A549 (cell line): ENCODE data around the gene PIK3R6. TPM values are rescaled to one million over a fixed set of nuclear protein-coding genes. Genes with fewer than 3 reads are reported as not detected.

ENCODE experiments used
- ATAC-seq, 2 experiments: fragments of 200-7000 bp in 1 of 2; fragments of >200 bp in 1 of 2; cut with Nextera tagmentation in 1 of 2; cut with Tn5 transposase in 1 of 2; 3 replicates each; pipeline versions ENCODE4 v1.8.0 to v1.9.1; 2018 to 2020; ENCODE audit warnings: mild to moderate bottlenecking in 1 of 2, moderate library complexity in 1 of 2
- CTCF ChIA-PET: fragments of 300-600 bp; sonication (Branson Sonifier 250); formaldehyde crosslinking; extraction: SDS; loops from one replicate; lab custom pipeline; 2021; ENCODE audit warnings: antibody characterized with exemption, inconsistent platforms; lab: Yijun Ruan, JAX
- POLR2A ChIA-PET: fragments of 350-600 bp; formaldehyde crosslinking; extraction: SDS; loops from one replicate; lab custom pipeline; 2021; ENCODE audit warnings: antibody characterized with exemption, inconsistent platforms; lab: Yijun Ruan, JAX
- DNase-seq, 2 experiments: peaks; one replicate each; pipeline versions ENCODE4 v3.0.0 to v3.0.0-alpha.2; 2011 to 2016; ENCODE audit warnings: low read depth in 1 of 2, low spot score in 1 of 2
- FAIRE-seq: peaks from 2 replicates; lab custom pipeline; 2011; peaks lifted over from hg19 to GRCh38; lab: Jason Lieb, UNC
- H3K27ac ChIP-seq, 2 experiments: fragments of >200 bp; sonication (Bioruptor Twin); formaldehyde crosslinking; 3 replicates each; pipeline ENCODE4 v1.5.1; 2016 to 2017
- H3K4me1 ChIP-seq: fragments of >200 bp; sonication (Bioruptor Twin); formaldehyde crosslinking; 3 replicates; pipeline ENCODE4 v1.6.1; 2016
- H3K4me2 ChIP-seq: fragments of >200 bp; sonication (Bioruptor Twin); formaldehyde crosslinking; 3 replicates; pipeline ENCODE4 v1.6.1; 2016
- H3K4me3 ChIP-seq: fragments of >200 bp; sonication (Bioruptor Twin); formaldehyde crosslinking; 3 replicates; pipeline ENCODE4 v1.5.1; 2016
- H3K9me3 ChIP-seq: fragments of >200 bp; sonication (Bioruptor Twin); formaldehyde crosslinking; 3 replicates; pipeline ENCODE4 v1.6.1; 2016
- CEBPB ChIP-seq, 2 experiments: fragments of >200 bp in 1 of 2; sonication (Bioruptor Twin) in 1 of 2; formaldehyde crosslinking in 1 of 2; IDR thresholded peaks; 2 replicates each; pipeline ENCODE4 v1.6.1; 2012 to 2016
- CHD2 ChIP-seq: fragments of 150-350 bp; IDR thresholded peaks from 2 replicates; pipeline ENCODE4 v1.6.1; 2014; ENCODE audit warnings: low read length; ENCODE audit not compliant: partially characterized antibody
- CHD4 ChIP-seq: fragments of 200-600 bp; sonication (generic); IDR thresholded peaks from 2 replicates; pipeline ENCODE4 v1.6.1; 2016; ENCODE audit warnings: antibody characterized with exemption, mild to moderate bottlenecking, borderline replicate concordance
- E2F6 ChIP-seq: IDR thresholded peaks from 2 replicates; pipeline ENCODE4 v1.6.1; 2012; ENCODE audit warnings: low read depth, borderline replicate concordance
- EHF ChIP-seq: fragments of 250-450 bp; sonication (Bioruptor Pico); IDR thresholded peaks from 2 replicates; pipeline ENCODE4 v1.5.0; 2020; ENCODE audit warnings: mild to moderate bottlenecking
- EP300 ChIP-seq, 2 experiments: fragments of >200 bp; sonication (Bioruptor Twin); formaldehyde crosslinking; IDR thresholded peaks; 2 replicates in 1 of 2; 3 replicates in 1 of 2; pipeline ENCODE4 v1.6.1; 2016 to 2017
- ESRRA ChIP-seq: fragments of 150-350 bp; IDR thresholded peaks from 2 replicates; pipeline ENCODE4 v1.6.1; 2014; ENCODE audit warnings: mild to moderate bottlenecking, low read length, borderline replicate concordance
- FOSB ChIP-seq: fragments of 250-450 bp; sonication (Bioruptor Pico); IDR thresholded peaks from 2 replicates; pipeline ENCODE4 v1.5.0; 2020; ENCODE audit warnings: mild to moderate bottlenecking, moderate library complexity
- FOXS1 ChIP-seq: fragments of 250-450 bp; sonication (Bioruptor Pico); IDR thresholded peaks from 2 replicates; pipeline ENCODE4 v1.5.0; 2020; ENCODE audit warnings: mild to moderate bottlenecking, moderate library complexity
- HEYL ChIP-seq: fragments of 250-450 bp; sonication (Bioruptor Pico); IDR thresholded peaks from 2 replicates; pipeline ENCODE4 v1.8.0; 2021; ENCODE audit warnings: mild to moderate bottlenecking, moderate library complexity
- HOXA7 ChIP-seq: fragments of 250-450 bp; sonication (Bioruptor Pico); IDR thresholded peaks from 2 replicates; pipeline ENCODE4 v1.5.0; 2020; ENCODE audit warnings: mild to moderate bottlenecking, moderate library complexity
- HOXB13 ChIP-seq: fragments of 250-450 bp; sonication (Bioruptor Pico); IDR thresholded peaks from 2 replicates; pipeline ENCODE4 v1.5.0; 2020; ENCODE audit warnings: low read depth, mild to moderate bottlenecking, moderate library complexity
- HOXB5 ChIP-seq: fragments of 250-450 bp; sonication (Bioruptor Pico); IDR thresholded peaks from 2 replicates; pipeline ENCODE4 v1.5.0; 2020; ENCODE audit warnings: mild to moderate bottlenecking, moderate library complexity
- KDM1A ChIP-seq: fragments of 200-600 bp; sonication (generic); IDR thresholded peaks from 2 replicates; pipeline ENCODE4 v1.6.1; 2016; ENCODE audit warnings: low read depth, mild to moderate bottlenecking
- KDM5A ChIP-seq: fragments of 200-600 bp; sonication (generic); IDR thresholded peaks from 2 replicates; pipeline ENCODE4 v1.6.1; 2016; ENCODE audit warnings: antibody characterized with exemption, mild to moderate bottlenecking
- MAFK ChIP-seq: fragments of 450-650 bp; IDR thresholded peaks from 2 replicates; pipeline ENCODE4 v1.6.1; 2014; ENCODE audit not compliant: partially characterized antibody
- MAZ ChIP-seq: fragments of 150-350 bp; IDR thresholded peaks from 2 replicates; pipeline ENCODE4 v1.6.1; 2014; ENCODE audit warnings: antibody characterized with exemption, low read depth, low read length, borderline replicate concordance
- MYC ChIP-seq: IDR thresholded peaks from 2 replicates; pipeline ENCODE4 v1.6.1; 2012; ENCODE audit warnings: mild to moderate bottlenecking, inconsistent platforms, low read length, improper control_type of control experiment, borderline replicate concordance
- NR3C1 ChIP-seq: fragments of >200 bp; sonication (Bioruptor Twin); formaldehyde crosslinking; IDR thresholded peaks from 3 replicates; pipeline ENCODE4 v1.6.1; 2017
- PHF8 ChIP-seq: fragments of 200-600 bp; sonication (generic); IDR thresholded peaks from 2 replicates; pipeline ENCODE4 v1.6.1; 2016; ENCODE audit warnings: low read depth, mild to moderate bottlenecking, antibody characterized with exemption, moderate library complexity, borderline replicate concordance
- POLR2AphosphoS2 ChIP-seq: conservative IDR thresholded peaks from 2 replicates; pipeline ENCODE4 v1.6.1; 2012; ENCODE audit warnings: low read length, improper control_type of control experiment, inconsistent platforms
- RCOR1 ChIP-seq: fragments of 150-350 bp; IDR thresholded peaks from 2 replicates; pipeline ENCODE4 v1.6.1; 2014; ENCODE audit warnings: antibody characterized with exemption, low read length, low read depth
- REST ChIP-seq: fragments of 200-600 bp; sonication (generic); IDR thresholded peaks from 2 replicates; pipeline ENCODE4 v1.6.1; 2016; ENCODE audit warnings: antibody characterized with exemption, mild to moderate bottlenecking, moderate library complexity
- RNF2 ChIP-seq: fragments of 200-600 bp; sonication (generic); IDR thresholded peaks from 2 replicates; pipeline ENCODE4 v1.6.1; 2016; ENCODE audit warnings: low read depth, mild to moderate bottlenecking, antibody characterized with exemption, moderate library complexity, borderline replicate concordance
- SMC3 ChIP-seq: fragments of >200 bp; sonication (Bioruptor Twin); formaldehyde crosslinking; IDR thresholded peaks from 3 replicates; pipeline ENCODE4 v1.6.1; 2018; ENCODE audit warnings: inconsistent platforms
- SREBF2 ChIP-seq: fragments of 450-650 bp; IDR thresholded peaks from 2 replicates; pipeline ENCODE4 v1.6.1; 2014; ENCODE audit warnings: mild to moderate bottlenecking, moderate library complexity
- ZFP36 ChIP-seq: fragments of 450-650 bp; IDR thresholded peaks from 2 replicates; pipeline ENCODE4 v1.6.1; 2014; ENCODE audit warnings: borderline replicate concordance; ENCODE audit not compliant: partially characterized antibody
- WGBS: methylation state at CpG from one replicate; pipeline ENCODE4 v1.1.6; 2017; ENCODE audit errors: missing lambda C conversion rate; 5-methylcytosine and 5-hydroxymethylcytosine counted together
- polyA plus RNA-seq, 4 experiments: library from polyadenylated mRNA; depleted of rRNA in 3 of 4; stranded (reverse); fragments of >200 nt; fragmentation: RNase III in 1 of 4; extraction: RNeasy Plus Mini Kit Qiagen cat#74134 plus additional on column Dnase treatment in 1 of 4; gene quantifications; 2 replicates in 3 of 4; 3 replicates in 1 of 4; pipeline ENCODE4 v1.2.3, GENCODE V29; 2011 to 2017
- TF ChIP-seq, protein P1 (sequence below): fragments of >200 bp; sonication (Bioruptor Twin); formaldehyde crosslinking; IDR thresholded peaks from 2 replicates; pipeline ENCODE4 v1.6.1; 2016

PIK3R6 gene
- polyA plus RNA-seq, 2 of the 4 experiments (the other 2 are of a cell fraction): not detected

DNA sequence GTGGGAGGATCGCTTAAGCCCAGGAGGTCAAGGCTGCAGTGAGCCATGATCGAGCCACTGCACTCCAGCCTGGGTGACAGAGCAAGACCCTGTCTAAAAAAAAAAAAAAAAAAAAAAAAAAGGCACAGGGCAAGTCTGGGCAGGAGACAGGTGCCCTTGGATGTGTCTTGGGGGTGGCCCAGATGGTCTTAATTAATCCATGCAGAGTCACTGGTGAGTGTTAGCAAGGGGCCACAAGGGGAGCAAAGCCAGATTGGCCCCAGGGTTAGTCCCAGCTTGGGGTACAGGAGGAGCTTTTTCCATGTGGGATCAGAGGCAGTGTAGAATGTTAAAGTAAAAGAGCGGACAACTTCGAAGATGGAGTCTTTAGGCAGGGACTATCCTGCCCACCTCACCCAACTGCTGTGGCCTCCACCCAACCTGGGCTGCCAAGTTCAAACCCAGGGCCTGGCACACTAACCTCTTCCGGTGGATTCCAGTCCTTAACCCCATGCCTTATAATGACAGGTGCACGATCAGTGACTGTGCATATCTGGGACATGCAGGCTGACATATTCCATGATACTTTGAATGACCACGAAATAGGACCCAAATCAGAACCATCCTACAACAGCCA, 36.1 kb downstream of the PIK3R6 start:
- 65% methylated on average over 7 of the region's 7 CpGs for WGBS
- TF ChIP-seq, protein P1, sequence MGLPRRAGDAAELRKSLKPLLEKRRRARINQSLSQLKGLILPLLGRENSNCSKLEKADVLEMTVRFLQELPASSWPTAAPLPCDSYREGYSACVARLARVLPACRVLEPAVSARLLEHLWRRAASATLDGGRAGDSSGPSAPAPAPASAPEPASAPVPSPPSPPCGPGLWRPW: no peak
- TF ChIP-seq CEBPB (IDR thresholded peaks at IDR 0.05): no peak
- no peak for TF ChIP-seq HEYL (CRISPR knock-in tag)
- no peak for TF ChIP-seq CHD2
- TF ChIP-seq EP300 (IDR thresholded peaks at IDR 0.05): no peak
- no peak for TF ChIP-seq MAFK
- TF ChIP-seq RNF2: no peak
- TF ChIP-seq REST: no peak
- no peak for TF ChIP-seq PHF8
- no peak for TF ChIP-seq HOXB13 (CRISPR knock-in tag)
- no peak for TF ChIP-seq MYC
- TF ChIP-seq EHF: no peak
- TF ChIP-seq E2F6: no peak
- TF ChIP-seq CHD4: no peak
- TF ChIP-seq KDM5A: no peak
- TF ChIP-seq POLR2AphosphoS2: no peak
- TF ChIP-seq, all 56 proteins: peak for 0
- ATAC-seq (no peak), DNase-seq (no peak), FAIRE-seq (no peak)
- no peak overlapping the region for H3K4me2 ChIP-seq
- H3K9me3 ChIP-seq: no peaks in the 10 kb centered on the region
- H3K4me1 ChIP-seq: no peaks in the 10 kb centered on the region
- CTCF ChIA-PET: interaction anchor here (0.6 to 1.1 kb wide), 2 partner anchors 27 to 64 kb away, joined by 3 read pairs; no protein-coding TSS in a partner anchor
- no peak overlapping the region for H3K4me3 ChIP-seq
- POLR2A ChIA-PET: no interaction called here
- H3K27ac ChIP-seq: no peak overlapping the region

DNA sequence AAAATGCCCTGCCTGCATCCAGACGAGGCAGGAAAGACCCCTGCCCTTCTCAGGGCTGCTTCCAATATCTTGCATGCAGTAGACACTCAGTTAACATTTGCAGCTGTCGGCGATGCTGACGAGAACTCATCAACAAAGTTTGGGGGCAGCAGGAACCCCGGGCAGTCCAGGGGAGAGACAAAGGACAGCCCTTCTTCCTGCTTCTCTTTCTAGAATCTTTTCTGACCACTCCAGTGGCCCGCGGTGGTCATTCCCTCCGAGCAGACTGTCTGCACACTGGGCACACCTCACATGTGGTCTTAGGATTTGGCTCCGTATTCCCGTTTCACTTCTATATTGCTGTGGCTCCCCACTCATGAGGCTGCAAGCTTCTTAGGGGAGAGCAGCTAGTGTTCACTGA, 37.3 kb downstream of the PIK3R6 start:
- no peak for TF ChIP-seq CHD4
- TF ChIP-seq REST: no peak
- TF ChIP-seq SMC3: no peak
- no peak for TF ChIP-seq FOXS1 (CRISPR knock-in tag)
- no peak for TF ChIP-seq HOXA7 (CRISPR knock-in tag)
- no peak for TF ChIP-seq ESRRA
- no peak for TF ChIP-seq MAZ
- no peak for TF ChIP-seq HOXB5
- TF ChIP-seq RCOR1: no peak
- TF ChIP-seq ZFP36: no peak
- TF ChIP-seq PHF8: no peak
- no peak for TF ChIP-seq KDM1A
- TF ChIP-seq FOSB: no peak
- no peak for TF ChIP-seq SREBF2
- no peak for TF ChIP-seq NR3C1
- Histone ChIP-seq H3K4me2 (no peak overlapping the region), H3K4me1 (no peaks in the 10 kb centered on the region), H3K27ac (no peak overlapping the region), H3K4me3 (no peak overlapping the region), H3K9me3 (no peaks in the 10 kb centered on the region)
- WGBS: 59% methylated on average over 10 of the region's 10 CpGs
- no peak for DNase-seq
- POLR2A ChIA-PET: no interaction called here
- FAIRE-seq: no peak
- ATAC-seq: no peak
- CTCF ChIA-PET: interaction anchor here (1.4 kb wide), 1 partner anchor 14 kb away, joined by 3 read pairs; no protein-coding TSS in a partner anchor
